K562 (cell line): ENCODE data around the gene DTX1. TPM values are rescaled to one million over a fixed set of nuclear protein-coding genes. Genes with fewer than 3 reads are reported as not detected.

Experiments used
- ATF3 ChIP-seq, 2 experiments: fragments of 450-650 bp in 1 of 2; sonication (generic) in 1 of 2; formaldehyde crosslinking in 1 of 2; IDR thresholded peaks in 1 of 2; conservative IDR thresholded peaks in 1 of 2; 2 replicates each; pipeline versions ENCODE4 v1.6.1 to v1.8.1; 2016 to 2023; ENCODE audit warnings: mild to moderate bottlenecking in 2 of 2, moderate library complexity in 2 of 2, inconsistent platforms in 1 of 2, missing genetic modification reagents in 1 of 2
- BMI1 ChIP-seq: fragments of 150-350 bp; IDR thresholded peaks from 2 replicates; pipeline ENCODE4 v1.6.1; 2014; ENCODE audit warnings: low read length
- CTCFL ChIP-seq: IDR thresholded peaks from 2 replicates; pipeline ENCODE4 v1.6.1; 2011; ENCODE audit warnings: borderline replicate concordance, low read depth, mild to moderate bottlenecking, moderate library complexity, low read length; ENCODE audit not compliant: insufficient read depth, poor library complexity, severe bottlenecking
- ETV6 ChIP-seq, 3 experiments: fragments of 150-350 bp in 1 of 3; sonication (generic) in 1 of 3; formaldehyde crosslinking in 1 of 3; IDR thresholded peaks; 2 replicates each; pipeline versions ENCODE4 v1.6.1 to v1.8.0; 2014 to 2022; ENCODE audit warnings: borderline replicate concordance in 2 of 3, low read depth in 2 of 3, antibody characterized with exemption in 1 of 3, low read length in 1 of 3, mild to moderate bottlenecking in 1 of 3, missing genetic modification reagents in 1 of 3
- GABPA ChIP-seq: fragments of 200-800 bp; sonication (Bioruptor generic); conservative IDR thresholded peaks from 2 replicates; pipeline ENCODE4 v1.6.1; 2016; ENCODE audit warnings: low read depth, missing genetic modification characterization, missing compliant biosample characterization
- GABPB2 ChIP-seq: fragments of 250-450 bp; sonication (Bioruptor Pico); conservative IDR thresholded peaks from 2 replicates; pipeline ENCODE4 v1.5.1; 2021; ENCODE audit warnings: mild to moderate bottlenecking
- HNRNPUL1 ChIP-seq: fragments of 200-400 bp; formaldehyde crosslinking; IDR thresholded peaks from 2 replicates; pipeline ENCODE4 v1.6.1; 2017; ENCODE audit warnings: low read length
- ILF3 ChIP-seq: fragments of 450-650 bp; IDR thresholded peaks from 2 replicates; pipeline ENCODE4 v1.6.1; 2018; ENCODE audit warnings: antibody characterized with exemption, mild to moderate bottlenecking, moderate library complexity, borderline replicate concordance
- JUND ChIP-seq, 2 experiments: IDR thresholded peaks; 2 replicates in 1 of 2; 3 replicates in 1 of 2; pipeline ENCODE4 v1.6.1; 2011; ENCODE audit warnings: borderline replicate concordance in 2 of 2, low read depth in 2 of 2, low read length in 2 of 2, improper control_type of control experiment in 1 of 2, missing biosample characterization in 1 of 2, missing genetic modification characterization in 1 of 2, missing genetic modification reagents in 1 of 2
- KDM2B ChIP-seq: fragments of 250-450 bp; sonication (Bioruptor Pico); IDR thresholded peaks from 2 replicates; pipeline ENCODE4 v1.8.0; 2021; ENCODE audit warnings: mild to moderate bottlenecking, moderate library complexity
- KHSRP ChIP-seq: fragments of 450-650 bp; IDR thresholded peaks from 2 replicates; pipeline ENCODE4 v1.6.1; 2017
- PATZ1 ChIP-seq: fragments of 250-450 bp; sonication (Bioruptor Pico); IDR thresholded peaks from 2 replicates; pipeline ENCODE4 v1.5.0; 2020; ENCODE audit warnings: mild to moderate bottlenecking, borderline replicate concordance
- POLR2AphosphoS5 ChIP-seq: IDR thresholded peaks from 2 replicates; pipeline ENCODE4 v1.6.1; 2011; ENCODE audit warnings: mild to moderate bottlenecking, low read depth, low read length, moderate library complexity; ENCODE audit not compliant: control insufficient read depth, insufficient read depth
- RAD51 ChIP-seq: fragments of 450-650 bp; IDR thresholded peaks from 2 replicates; pipeline ENCODE4 v1.7.1; 2016; ENCODE audit warnings: low read depth, mild to moderate bottlenecking, borderline replicate concordance
- STAT5A ChIP-seq: IDR thresholded peaks from 2 replicates; pipeline ENCODE4 v1.6.1; 2012; ENCODE audit warnings: low read length, inconsistent platforms, borderline replicate concordance
- UBTF ChIP-seq, 2 experiments: IDR thresholded peaks; 2 replicates each; pipeline ENCODE4 v1.6.1; 2012; ENCODE audit warnings: improper control_type of control experiment in 2 of 2, low read depth in 2 of 2, low read length in 2 of 2, borderline replicate concordance in 1 of 2
- ZNF316 ChIP-seq: fragments of 450-650 bp; IDR thresholded peaks from 2 replicates; pipeline ENCODE4 v1.6.1; 2016
- ZNF507 ChIP-seq: conservative IDR thresholded peaks from 2 replicates; pipeline ENCODE4 v1.6.1; 2017; ENCODE audit warnings: missing genetic modification characterization, missing compliant biosample characterization
- ZNF644 ChIP-seq: fragments of 200-800 bp; sonication (Bioruptor generic); IDR thresholded peaks from 2 replicates; pipeline ENCODE4 v1.6.1; 2016; ENCODE audit warnings: low read depth, missing genetic modification characterization, missing compliant biosample characterization
- polyA plus RNA-seq, 8 experiments: library from polyadenylated mRNA; depleted of rRNA in 4 of 8; stranded (reverse) in 5 of 8; unstranded in 3 of 8; fragments of >200 nt; fragmentation: Nextera tagmentation in 2 of 8; fragmentation: Illumina TruSeq in 1 of 8; extraction: Ambion mirVana in 2 of 8; extraction: Trizol in 1 of 8; gene quantifications; 2 replicates each; pipeline versions ENCODE4 v1.2.1 to v1.2.3, GENCODE V29; 2011 to 2014; ENCODE audit warnings: inconsistent platforms in 1 of 8, missing spikeins in 1 of 8
- total RNA-seq, 7 experiments: library from RNA; depleted of rRNA in 6 of 7; stranded (reverse); fragments of >200 nt in 6 of 7; fragmentation: Illumina TruSeq in 2 of 7; extraction: Trizol in 2 of 7; gene quantifications; 2 replicates each; pipeline versions ENCODE4 v1.2.1 to v1.2.3, GENCODE V29; 2011 to 2021; ENCODE audit warnings: low replicate concordance in 1 of 7

DTX1 gene
- total and polyA plus RNA-seq, 9 of the 15 experiments (the other 6 are each of a cell fraction or from before 2014, with no cell fraction given), result not detected

GRCh38 chr12:113103756-113104450, 47.4 kb downstream of the DTX1 start (continued):
- no peak for TF ChIP-seq STAT5A
- no peak for TF ChIP-seq HNRNPUL1
- no peak for TF ChIP-seq ILF3
- no peak for TF ChIP-seq BMI1
- TF ChIP-seq ETV6 (IDR thresholded peaks at IDR 0.05; ENCODE audit: borderline replicate concordance in 1 of 2, low read depth in 2 of 2, low read length in 1 of 2), result no peak
- TF ChIP-seq ETV6 (CRISPR knock-in tag; IDR thresholded peaks at IDR 0.05; ENCODE audit: borderline replicate concordance), result no peak
- TF ChIP-seq PATZ1, result no peak
- TF ChIP-seq ATF3 (IDR thresholded peaks at IDR 0.05), result no peak
- TF ChIP-seq ATF3 (CRISPR knock-in tag; conservative IDR thresholded peaks at IDR 0.05), result no peak
- 0 out of 2 replicates have a peak, but pooled peaks have one; percentile 16 for TF ChIP-seq GABPA
- no peak for TF ChIP-seq UBTF (IDR thresholded peaks at IDR 0.05; ENCODE audit: borderline replicate concordance in 1 of 2, low read depth in 2 of 2, low read length in 2 of 2)
- TF ChIP-seq CTCFL, result no peak
- no peak for TF ChIP-seq KDM2B (CRISPR knock-in tag)
- TF ChIP-seq POLR2AphosphoS5, result no peak
- no peak for TF ChIP-seq JUND (IDR thresholded peaks at IDR 0.05; ENCODE audit: borderline replicate concordance, low read depth, low read length)
- TF ChIP-seq JUND (tag; IDR thresholded peaks at IDR 0.05; ENCODE audit: borderline replicate concordance, low read depth, low read length), result no peak
- TF ChIP-seq KHSRP, result no peak
- no peak for TF ChIP-seq GABPB2 (CRISPR knock-in tag)
- TF ChIP-seq ZNF644 (tag), result no peak
- TF ChIP-seq ZNF316, result no peak
- TF ChIP-seq RAD51, result peak; percentile 56; the same call in 1 of the 2 replicates
- TF ChIP-seq ZNF507 (tag), result no peak
